ENCODE results near the gene CARD11.
A peak's percentile ranks its signal among the peaks of the same experiment; 100 is the strongest.

CARD11 gene

GRCh38 chr7:2896131-2896530 lies 147.5 kb downstream of the CARD11 start:
- DNase-seq, result no peak

DNA sequence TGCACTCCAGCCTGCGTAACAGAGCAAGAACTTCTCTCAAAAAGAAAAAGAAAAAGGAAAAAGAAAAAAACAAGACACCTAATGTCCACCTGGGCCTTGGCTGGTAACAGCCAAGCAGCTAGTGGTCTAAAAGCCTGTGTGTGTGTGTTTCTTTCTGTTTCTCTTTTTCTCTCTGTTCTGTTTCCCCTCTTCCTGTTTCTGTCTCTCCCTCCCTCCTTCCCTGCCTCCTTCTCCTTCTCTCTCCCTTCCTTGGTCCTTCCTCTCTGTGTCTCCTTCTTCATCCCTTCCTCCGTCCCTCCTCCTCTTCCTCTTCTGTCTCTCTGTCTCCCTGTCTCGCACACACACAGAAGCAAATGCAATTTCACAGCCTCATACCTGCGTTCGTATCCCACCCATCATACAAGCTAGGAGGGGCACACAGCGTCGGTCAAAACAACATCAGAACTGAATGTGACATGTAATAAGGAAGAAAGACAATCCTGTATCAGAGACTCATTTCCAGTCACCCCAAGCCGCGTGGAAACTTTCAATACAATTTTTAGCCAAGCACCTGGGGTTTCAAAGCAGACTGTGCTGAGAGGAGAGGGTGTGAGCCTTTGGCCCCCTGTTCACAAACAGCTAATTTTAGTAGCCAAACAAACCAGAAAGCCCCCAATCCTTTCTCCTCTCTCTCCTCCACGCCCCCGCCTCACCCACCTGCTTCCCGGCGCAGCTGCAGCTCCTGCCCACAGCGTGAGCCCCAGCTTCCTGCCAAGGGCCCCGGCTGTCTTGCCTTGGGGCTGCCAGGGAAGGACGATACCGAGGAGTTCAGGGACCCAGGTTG lies 149.3 kb downstream of the CARD11 start:
- peak; percentile 44 to 50 for DNase-seq

DNA sequence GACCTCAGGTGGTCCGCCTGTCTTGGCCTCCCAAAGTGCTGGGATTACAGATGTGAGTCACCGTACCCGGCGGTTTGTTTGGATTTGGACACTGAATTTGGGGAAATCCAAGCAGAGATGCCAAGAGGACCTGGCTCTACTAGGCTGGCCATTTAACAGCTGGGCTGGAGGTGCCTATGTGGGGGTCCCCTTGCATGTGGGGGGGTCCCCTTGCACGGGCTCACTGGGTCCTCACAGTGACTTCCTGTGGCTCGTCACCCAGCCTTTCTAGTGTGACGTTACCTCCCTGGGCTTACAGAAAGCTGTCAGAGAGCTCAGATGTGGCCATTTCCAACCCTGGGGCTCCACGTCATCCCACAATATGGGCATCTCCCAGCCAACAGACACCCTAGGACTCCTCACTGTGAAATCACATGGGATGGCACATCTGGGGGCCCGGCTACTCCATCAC lies 150.2 kb downstream of the CARD11 start:
- DNase-seq, result no peak

- no peak for DNase-seq
Measured at GRCh38 chr7:2892549-2892948, 151.1 kb downstream of the CARD11 start.

DNA sequence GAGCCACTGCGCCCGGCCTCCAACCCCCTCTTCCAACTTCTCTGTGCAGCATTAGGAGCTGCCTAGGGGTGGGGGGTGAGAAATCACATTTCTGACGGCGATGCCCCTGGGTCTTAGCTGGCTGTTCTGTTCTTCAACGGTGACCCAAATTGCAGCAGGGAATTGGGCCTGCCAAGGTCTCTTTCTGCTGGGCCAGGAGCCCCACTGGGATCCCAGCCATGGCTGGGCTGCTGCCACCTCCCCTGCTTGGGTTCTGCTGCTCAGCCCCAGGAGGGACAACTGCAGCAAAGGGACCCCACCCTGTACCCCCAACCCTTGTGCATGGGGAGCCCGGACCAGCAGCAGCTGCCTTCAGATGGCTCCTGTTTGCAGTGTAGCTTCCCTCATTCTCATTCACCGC lies 155.9 kb downstream of the CARD11 start:
- no peak for DNase-seq

DNA sequence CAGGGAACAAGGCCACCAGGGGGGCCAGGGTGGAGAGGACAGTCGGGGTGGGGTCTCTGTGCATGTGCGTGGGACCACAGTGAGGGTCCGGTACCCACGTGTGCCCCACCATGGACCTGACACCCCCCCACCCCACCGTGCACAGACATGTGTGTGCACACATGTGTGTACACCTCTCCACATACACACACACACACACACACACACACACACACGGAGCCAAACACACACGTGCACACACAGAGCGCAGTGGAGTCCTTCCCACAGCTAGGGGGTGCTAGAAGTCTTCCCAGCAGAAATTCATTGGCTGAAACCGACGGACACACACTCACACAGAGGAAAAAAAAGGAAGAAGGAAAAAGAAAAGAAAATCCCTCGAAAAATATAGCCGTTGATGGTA lies 156.8 kb downstream of the CARD11 start:
- DNase-seq, result peak; percentile 28

DNA sequence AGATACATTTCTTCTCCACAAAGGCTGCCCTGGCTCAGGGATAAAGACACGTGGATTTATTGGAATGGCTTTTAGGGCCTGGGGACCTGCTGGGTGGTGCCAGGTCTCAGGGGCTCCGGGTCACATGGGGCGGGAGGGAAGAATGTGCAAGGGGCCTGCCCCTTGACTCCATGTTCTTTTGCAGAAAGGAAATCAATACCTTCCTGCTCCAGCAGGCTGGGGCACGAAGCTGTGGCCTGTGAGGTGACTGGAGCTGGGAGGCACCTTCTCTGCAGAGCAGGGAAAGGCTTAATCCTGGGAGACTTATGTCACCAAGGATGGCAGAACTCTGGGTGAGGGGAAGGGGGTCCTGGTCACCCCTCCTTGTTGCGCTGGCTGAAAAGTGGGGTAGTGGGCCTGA lies 157.3 kb downstream of the CARD11 start:
- DNase-seq, result no peak

- no peak for DNase-seq
Measured at GRCh38 chr7:2884161-2884560, 159.5 kb downstream of the CARD11 start.

DNA sequence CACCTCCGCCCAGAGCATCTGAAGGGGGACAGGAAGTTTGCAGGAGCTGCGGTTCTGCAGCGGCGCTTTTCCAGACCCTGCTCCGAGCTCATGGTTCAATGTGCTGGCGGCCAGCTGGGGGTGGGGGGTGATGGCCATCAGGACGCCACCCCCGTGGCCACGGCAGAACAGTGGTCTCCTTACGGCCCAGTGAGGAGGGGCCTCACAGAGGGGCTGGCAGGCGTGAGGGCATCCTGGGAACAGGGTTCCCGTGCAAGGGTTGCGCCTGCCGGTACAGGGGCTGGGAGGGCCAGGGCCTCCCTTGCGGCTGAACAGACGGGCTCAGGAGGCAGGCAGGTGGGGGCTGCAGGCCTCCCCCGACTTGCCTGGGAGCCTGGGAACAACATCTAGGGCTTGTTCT lies 160.6 kb downstream of the CARD11 start:
- DNase-seq, result no peak

DNA sequence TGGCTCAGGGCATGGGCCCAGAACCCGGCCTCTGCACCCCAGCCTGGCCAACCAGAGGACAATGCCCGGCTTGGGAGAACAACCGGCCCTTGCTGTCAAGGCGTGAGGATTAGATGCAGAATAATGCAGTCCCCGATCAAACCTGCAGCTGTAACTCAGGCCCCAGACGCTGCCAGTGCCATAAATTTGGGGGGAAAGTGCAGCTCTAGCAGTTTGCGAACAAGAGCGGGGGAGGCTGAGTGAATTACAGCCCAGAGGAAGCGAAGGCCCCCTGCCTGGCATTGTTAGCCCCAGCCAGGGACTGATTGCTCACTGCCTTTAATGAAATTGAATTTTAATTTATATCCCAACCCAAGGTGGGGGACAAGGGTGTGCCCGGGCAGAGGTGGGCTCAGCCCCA lies 161.6 kb downstream of the CARD11 start:
- DNase-seq, result no peak

DNA sequence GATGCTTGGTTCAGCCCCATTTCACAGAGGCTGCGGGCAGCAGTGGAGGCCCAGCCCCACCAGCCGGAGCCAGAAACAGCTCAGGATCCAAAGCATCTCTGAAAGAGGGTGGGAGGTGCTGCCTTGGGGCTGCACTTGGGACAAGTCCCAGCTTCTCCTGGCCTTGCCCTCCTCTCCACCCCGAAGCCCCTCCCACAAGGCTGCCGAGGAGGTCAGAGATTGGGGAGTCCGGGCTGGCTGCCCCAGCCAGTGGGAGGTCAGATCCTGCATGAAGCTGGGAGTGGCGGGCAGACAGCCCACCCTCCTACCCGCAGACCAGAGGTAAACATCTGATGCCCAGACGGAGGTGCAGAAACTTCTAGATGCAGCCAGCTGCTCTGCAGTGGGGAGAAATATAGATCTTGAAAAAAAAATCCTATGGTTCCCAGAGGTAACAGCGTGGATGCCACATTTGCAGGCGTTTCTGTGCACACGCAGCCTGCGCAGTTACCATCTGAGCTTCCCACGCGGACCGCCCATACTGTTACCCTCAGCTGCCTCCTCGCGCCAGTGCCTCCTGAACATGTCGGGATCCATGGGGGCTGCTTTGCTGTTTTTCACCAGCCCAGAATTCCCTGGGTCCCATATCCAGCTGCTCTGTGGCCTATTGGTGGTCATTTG lies 162.7 kb downstream of the CARD11 start:
- no peak for DNase-seq

- no peak for DNase-seq
Measured at GRCh38 chr7:2880051-2880450, 163.6 kb downstream of the CARD11 start.

- DNase-seq, result no peak
Measured at GRCh38 chr7:2879354-2879753, 164.3 kb downstream of the CARD11 start.

DNA sequence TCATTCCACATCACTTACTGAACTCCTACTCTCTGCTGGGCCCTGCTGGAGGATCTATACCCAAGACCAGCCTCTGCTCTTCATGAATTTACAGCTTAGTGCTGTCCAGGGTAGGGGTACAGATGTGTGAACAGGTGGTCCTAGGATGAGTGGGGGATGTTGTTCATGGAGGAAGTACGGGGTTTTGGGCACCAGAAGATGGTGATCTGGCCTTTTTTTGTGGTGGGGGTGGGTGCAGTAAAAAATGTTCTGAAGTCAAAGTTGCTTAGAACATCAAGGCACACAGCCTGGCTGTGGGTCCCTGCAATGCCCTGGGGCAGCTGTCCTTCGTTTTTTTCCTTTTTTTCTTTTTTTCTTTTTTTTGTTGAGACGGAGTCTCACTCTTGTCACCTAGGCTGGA lies 165.4 kb downstream of the CARD11 start:
- no peak for DNase-seq

DNA sequence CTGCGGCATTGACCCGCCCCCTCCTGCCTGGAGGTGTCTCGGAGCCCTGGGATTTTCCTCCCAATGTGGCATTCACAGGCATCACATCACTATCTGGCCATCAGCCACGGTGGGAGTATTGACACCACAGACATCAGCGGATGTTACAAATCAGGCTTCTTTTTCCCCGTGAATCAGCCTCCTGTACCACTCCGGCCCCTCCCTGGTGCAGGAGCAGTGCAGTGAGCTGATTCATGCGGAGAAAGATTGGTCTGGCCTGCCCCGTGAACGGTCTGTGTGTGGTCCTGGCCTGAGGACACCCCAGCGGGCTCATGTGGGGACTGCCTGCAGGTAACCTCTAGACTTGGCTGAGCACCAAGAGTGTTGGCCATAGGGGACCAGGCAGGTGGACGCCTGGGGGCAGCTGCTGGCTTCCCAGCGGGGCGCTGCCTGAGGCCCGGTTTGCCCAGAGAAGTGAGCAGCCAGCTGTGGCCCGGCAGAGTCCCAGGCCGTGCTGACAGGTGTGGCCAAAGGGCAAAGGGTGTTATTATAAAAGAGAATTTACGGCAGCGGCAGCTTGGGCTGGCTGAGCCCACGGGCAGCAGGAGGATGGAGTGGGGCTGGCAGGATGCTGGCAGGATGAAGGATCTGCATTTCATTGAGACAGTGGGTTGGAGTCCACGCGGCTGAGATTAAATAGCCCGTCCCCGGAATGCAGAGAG lies 167.5 kb downstream of the CARD11 start:
- no peak for DNase-seq

GRCh38 chr7:2873686-2874551 lies 169.7 kb downstream of the CARD11 start:
- DNase-seq, result no peak

DNA sequence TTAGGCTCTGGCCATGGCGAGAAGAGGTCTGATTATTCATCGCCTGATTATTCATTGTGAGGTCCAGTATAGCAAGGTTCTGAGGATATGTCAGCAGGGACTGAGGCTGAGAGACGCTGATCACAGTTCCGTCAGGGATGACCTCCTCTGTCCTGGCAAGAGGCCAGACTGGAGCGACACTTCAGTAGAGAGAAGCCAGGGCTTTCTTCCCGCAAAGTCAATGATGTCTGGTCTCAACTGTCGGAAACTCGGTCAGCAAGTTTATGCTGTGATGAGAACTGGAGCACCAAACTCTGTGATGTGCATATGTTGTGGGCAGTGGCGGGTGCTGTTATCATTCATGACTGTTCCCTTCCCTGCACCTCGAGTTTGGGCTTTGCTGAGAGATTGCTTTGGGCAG lies 170.5 kb downstream of the CARD11 start:
- DNase-seq, result no peak

DNA sequence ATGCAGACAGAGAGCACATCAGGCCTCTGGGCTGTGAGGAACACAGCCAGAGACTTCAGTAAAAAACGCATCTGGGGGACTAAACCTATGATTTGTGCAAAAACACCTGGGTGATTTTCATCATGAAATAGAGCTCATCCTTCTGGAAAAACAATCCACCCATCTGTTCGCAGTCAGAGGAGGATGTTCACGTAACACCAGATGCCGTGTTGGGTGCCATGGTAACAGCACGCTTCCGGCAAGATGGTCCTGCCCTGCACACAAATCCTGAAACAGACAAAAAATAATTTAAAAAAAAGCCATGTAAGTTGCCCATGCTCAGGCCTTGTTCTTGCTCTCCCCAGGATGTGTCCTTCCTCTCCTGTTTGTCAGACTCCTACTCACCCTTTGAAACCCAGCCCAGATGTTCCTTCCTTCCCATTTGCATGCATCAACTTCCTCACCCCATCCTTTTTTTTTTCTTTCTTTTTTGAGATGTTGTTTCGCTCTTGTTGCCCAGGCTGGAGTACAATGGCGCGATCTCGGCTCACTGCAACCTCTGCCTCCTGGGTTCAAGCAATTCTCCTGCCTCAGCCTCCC lies 171.3 kb downstream of the CARD11 start:
- DNase-seq, result no peak

GRCh38 chr7:2870471-2870931 lies 173.2 kb downstream of the CARD11 start:
- DNase-seq, result peak in 1 of 2 experiments; percentile 42

DNA sequence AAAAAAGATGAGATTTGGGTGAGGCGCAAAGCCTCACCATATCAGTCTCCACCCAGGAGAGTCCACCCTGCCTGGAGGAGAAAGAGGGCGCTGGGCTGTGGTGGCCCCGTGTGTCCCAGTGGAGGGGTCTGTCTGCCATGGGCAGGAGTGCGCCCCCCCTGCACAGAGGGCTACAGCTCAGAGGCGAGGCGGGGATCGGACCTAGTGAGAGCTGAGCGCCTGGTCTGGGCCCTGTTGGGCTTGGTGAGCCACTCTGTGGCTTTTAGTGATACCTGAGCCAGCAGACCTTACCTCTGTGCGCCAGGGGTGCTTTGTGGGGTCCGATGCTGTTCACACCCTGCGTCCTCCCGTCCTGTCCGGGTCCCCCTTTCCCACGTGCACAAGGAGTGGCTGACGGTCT lies 173.7 kb downstream of the CARD11 start:
- DNase-seq, result no peak

DNA sequence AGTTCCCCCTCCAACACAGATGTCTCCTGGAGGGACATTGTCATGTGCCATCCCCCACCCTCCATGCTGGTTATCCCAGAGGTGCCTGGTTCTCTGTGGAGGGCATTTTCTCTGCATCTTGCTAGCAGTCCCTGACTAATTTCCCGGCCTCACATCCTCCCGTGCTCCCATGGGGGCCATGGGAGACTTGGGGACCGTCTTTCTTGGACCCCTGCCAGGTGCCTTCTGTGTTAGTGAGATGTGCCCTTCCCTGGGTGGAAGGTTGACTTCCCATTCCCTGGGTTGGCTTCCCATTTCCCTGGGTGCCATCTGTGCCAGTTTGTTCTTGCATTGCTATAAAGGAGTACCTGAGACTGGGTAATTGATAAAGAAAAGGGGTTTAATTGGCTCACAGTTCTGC lies 177.1 kb downstream of the CARD11 start:
- no peak for DNase-seq

GRCh38 chr7:2864999-2865670 lies 178.5 kb downstream of the CARD11 start:
- peak; percentile 63 to 66 for DNase-seq

Data from stimulated activated CD4-positive, alpha-beta T cell treated with anti-CD3 and anti-CD28 coated beads, Interleukin-4, amount 100 ng/mL, for 4 hours (primary cell).